ENCODE data around the gene CYP24A1.

- TF ChIP-seq CTCF (IDR thresholded peaks at IDR 0.05 in 4 of 5, conservative IDR thresholded peaks at IDR 0.05 in 1 of 5) (no peak), POLR2A (IDR thresholded peaks at IDR 0.05) (no peak)
Observed at GRCh38 chr20:54108817-54109216, 65.0 kb downstream of the CYP24A1 start.
